Measurements from ENCODE around the gene FAM168A.

Gene FAM168A

DNA sequence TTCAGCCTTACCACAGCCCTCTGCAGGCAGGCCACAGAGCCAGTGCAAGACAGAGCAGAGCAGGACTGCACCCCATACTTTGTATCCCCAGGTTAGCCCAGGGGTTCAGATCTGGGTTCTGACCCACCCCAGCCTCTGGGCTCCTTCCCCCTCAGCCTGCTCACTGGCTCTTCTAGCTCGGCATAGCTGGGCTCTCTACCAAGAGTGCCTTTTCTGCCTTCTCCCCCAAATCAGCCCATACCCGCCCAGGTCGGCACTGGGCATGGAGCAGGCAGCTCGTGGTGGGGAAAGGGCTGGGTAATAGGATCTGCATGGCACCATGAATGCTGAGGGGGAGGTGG lies 213.4 kb downstream of the FAM168A start:
- no peak for DNase-seq

DNA sequence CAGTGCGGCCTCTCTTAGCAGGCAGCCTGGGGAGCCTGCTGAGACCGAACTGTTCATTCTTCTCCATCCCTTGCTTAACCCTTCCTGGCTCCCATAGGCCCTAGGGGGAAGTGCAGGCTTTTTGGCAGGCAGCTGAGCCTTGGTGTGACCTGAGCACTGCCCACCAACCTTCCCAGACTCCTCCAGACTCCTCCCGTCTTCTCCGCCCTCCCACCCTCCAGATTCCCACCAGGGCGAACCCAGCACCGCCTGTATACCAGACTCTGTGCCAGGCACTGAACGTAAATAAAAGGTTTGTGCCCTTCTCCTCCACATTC lies 213.8 kb downstream of the FAM168A start:
- DNase-seq: no peak

DNA sequence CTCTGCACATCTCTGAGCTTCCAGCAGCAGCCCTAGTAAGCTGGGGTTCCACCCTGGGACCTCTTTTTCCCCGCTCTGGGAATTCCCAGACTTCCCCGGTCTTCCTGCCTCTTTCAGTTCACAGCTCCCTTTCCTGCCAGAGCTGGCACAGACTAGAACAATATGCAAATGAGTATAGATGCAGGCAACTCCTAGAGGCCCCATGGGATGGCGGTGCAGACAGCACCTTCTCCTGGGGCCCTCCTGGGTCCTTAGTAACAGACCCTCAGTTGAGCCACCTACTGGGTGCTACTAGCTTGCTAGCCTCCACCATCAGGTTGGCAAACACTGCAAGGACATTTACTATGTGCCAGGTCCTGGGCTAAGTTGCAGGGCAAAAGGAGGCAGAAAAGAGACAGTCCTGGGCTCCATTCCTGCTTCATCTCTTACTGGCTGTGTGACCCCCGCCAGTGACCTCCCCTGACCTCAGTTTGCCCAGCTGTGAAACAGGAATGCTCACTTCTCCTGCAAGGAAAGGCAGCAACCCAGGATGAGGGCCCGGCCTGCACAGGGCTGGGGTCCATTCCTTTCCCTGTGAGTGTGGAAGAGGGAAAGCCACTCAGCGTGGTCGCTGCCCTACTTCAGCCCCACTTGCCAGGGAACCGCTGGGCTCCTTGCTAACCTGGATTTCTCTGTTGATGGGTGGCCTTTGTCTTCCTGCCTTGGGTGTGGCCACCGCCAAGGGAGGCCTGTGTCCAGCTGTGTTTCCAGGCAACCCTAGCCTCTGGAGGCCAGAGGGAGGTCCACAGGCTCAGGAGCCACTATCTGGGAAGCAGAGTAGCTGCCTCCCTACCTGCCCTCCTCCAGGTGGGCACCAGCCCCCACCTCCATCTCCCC lies 214.4 kb downstream of the FAM168A start:
- DNase-seq: no peak

DNA sequence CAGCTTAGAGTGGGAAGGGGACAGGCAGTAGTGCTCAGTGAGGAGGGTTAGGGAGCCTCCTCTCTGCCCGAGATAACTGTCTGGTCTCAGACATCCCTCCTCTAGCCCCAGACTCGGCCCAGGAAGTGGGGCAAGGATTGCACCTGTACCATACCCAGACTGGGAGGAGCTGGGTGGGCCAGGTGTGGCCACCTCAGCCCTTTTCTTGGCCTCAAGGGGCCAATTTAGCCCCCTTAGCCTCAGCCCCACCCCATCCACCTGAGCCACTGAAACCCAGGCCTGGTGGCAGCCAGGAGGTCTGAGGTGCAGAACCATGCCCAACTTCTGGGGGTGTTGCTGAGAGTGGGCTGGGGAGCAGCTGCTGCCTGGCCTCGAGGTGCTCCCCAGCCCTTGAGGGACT lies 215.2 kb downstream of the FAM168A start:
- DNase-seq: no peak

DNA sequence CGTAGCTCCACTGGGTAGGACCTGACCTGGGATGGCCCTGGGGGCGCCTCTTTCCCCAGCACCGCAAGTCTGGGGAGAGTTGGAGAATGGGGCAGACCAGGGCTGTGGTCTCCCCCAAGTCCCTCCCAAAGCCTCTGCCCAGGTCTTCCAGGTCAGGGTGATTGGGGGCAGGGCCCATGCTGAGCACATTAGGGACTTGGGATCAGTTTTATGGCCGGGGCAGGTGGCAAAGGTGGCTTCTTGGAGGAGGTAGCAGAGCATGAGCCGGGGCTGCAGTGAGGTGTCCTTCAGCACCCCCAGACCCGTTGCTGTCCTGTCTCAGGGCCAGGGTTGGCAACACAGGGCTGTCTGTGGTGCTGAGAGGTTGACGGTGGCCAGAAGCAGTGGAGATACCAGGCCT lies 215.7 kb downstream of the FAM168A start:
- DNase-seq: no peak

DNA sequence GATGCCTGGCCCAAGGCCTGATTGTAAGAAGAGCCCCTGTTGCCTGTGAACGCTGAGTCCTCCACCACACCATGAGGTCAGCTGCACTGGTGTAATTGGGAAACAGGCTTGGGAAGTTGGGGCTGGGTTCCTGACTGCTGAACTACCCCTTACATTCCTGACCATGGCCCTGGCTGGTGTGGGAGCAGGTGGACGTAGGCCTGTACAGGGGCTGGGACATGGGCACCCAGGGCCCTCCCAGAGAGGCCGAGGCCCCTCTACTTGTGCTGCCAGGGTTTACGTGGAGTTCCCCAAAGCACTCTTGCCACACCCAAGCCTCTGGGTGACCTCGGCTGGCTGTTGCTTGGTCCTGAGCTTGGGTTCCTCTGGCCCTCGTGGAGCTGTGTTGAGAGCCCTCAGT lies 216.3 kb downstream of the FAM168A start:
- DNase-seq: no peak

DNA sequence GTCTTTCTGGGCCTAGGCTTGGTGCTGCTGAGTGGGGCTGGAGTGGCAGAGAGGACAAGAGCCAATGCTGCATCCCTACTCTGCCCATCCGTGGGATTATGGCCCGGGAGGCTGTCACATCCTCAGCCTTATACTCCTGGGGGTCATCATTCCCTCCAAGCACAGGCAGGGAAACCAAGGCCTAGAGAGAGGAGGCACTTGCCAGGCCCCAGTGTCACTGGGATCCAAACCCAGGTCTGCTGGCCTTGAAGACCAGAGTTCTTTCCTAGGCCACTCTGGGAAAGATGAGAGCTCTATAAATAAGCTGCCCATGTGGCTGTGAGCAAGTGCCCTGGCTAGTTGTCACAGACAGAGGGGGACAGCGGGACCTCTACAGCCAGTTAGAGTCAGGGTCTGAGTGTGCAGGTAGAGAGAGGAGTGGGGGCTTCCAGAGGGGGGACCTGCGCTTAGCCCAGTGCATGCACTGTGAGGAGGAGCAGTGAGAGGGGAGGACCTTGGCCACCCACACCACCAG lies 217.0 kb downstream of the FAM168A start:
- DNase-seq: no peak

DNA sequence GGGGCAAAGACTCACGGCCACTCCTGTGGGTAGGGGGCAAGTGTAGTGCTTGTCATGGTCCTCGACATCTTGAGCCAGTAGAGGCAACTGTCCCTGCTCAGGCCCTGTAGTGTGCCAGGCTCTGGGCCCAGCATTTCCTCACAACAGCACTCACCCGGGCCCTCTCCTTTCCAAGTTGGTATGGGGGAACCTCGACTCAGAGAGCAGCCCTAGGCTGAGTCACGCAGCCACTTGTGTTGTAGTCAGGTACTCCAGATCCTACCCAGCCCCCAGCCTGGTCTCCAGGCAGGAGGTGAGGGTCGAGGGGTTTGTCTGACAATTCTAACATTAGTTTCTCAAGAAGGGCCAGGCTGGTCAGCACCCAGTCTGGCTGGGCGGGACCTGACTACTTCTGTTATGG lies 217.6 kb downstream of the FAM168A start:
- DNase-seq: no peak

DNA sequence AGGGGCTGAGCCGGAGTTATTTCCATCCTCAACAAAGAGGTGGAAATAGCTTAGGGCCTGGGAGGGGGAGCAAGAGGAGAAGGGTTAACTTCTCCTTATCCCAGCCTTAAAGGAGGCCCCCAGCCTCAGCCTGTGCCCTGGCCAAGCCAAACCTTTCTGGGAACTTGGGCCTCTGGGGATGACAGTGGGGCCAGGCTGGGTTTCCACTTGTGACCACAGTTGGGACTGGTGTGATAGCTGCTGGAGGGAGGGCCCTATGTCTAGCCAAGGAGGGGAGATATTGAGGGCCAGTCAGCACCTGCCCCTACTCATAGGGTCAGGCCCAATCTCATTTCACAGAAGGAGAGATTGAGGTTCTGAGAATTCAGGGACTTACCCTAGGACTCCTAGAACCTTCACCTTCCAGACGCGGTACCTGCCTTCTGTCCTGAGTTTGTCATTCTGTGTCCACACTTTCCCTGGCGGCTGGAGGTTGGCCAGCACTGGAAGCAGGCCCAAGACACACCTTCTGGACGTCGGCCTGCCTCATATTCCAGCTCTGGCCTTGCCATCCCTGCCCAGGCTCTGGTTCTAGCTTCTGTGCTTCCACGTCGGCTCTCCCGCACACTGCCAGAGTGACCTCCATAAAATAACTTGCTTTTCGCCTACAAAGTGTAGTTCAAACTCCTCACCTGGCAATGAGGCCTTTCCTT lies 218.6 kb downstream of the FAM168A start:
- no peak for DNase-seq

DNA sequence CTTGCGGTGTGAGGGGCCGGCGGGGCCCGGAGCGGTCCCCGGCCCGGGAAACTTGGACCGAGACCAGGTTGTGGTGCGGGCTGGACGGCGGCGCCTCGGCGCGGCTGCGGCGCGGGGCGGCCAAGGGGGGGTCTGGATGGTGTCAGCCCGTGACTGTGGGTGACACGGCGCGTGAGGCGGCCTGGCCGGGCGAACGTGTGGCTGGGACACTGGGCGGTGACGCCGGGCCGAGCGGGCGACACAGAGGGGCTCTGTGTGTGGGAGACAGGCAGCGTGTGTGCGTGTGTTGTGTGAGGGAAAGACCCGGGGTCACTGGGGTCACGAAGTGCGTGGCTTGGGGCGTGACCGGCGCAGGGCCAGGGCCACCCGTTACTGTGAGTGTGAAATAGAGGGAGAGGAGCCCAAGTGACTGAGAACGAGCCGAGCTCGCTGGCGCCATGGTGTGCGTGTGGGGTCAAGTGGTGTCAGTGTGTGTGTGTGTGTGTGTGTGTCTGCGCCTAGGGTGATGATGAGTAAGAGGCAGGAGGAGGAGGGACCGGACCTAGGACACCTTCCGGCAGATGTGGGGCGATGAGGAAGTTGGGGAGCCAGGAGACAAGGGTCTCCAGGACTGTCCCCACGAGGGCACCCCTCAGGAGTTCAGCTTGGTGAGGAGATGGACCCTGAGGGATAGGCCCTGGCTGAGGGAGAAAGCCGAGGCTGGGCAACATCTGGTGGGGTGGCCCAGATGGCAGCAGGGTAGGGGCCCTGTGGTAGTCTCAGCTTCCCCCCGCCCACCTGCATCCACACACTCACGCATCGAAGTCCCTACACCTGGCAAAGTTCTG lies 220.9 kb downstream of the FAM168A start:
- no peak for DNase-seq

DNA sequence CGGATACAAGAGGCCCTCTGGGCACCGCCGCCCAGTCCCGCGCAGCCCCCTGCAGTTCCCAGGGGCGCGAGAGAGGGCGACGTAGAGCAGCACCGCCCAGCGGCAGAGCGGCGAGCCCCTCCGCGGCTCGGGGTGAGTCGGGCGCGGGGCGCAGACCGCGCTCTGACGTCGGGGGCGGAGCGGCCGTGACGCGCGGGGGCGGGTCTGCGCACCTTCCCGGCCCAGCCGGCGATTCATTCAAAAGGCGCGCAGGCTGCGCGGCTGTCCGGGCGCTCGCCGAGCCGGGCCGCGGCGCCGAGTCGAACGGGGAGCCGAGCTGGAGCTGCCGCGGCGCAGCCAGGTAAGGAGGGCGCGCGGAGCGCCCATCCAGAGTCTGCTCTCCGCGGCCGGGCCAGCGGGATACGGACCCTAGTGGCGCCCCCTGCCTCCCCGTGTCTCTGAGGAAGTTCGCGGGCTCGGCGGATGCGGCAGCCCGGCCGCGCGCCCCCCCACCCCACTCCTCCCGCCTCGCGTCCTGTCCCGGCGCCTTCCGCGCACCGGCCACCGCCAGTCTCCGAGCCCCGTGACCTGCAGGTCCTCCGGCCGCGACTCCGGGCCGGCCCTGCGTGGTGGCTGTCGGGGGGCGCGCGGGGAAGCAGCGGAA lies 221.6 kb downstream of the FAM168A start, which contains the start of gene RELT:
Gene RELT, plus strand, starts transcription at position 240 of the 643 bp plus-strand sequence. CDS start 12,738 bp downstream, outside the sequence.
- no peak for DNase-seq

DNA sequence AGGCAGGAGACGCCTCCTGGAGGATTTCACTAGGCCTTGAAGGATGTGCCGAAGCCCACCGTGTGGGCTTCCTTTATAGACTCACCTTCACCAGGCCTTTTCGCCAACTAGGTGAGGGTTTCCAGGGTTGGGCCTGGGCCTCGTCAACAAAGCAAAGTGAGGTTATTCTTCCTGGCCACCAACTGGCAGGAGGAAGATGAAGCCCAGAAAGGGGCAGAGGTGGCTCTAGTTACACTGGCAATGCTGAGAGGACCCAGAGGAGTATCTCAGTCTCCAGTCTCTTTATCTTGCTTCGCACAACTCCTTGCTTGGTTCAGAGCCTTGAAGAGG lies 222.1 kb downstream of the FAM168A start:
- no peak for DNase-seq

DNA sequence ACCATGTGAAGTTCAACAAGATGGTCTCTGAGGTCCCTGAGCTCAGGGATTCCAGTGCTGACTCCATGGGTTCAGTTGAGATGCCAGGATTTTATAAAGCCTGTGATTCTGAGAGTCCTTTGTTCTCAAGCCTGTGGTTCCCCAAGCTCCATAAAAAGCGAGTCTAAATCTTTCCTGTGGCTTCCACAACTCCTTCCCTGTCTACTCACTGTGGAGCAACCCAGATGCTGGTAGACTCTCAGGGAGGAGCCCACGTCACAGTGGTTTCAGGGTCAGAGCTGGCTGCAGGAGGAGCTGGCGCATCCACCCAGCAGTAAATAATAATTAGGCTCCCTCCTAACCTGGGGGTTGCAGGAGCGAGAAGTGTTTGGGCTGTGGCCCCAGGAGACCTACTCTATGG lies 223.8 kb downstream of the FAM168A start:
- no peak for DNase-seq

DNA sequence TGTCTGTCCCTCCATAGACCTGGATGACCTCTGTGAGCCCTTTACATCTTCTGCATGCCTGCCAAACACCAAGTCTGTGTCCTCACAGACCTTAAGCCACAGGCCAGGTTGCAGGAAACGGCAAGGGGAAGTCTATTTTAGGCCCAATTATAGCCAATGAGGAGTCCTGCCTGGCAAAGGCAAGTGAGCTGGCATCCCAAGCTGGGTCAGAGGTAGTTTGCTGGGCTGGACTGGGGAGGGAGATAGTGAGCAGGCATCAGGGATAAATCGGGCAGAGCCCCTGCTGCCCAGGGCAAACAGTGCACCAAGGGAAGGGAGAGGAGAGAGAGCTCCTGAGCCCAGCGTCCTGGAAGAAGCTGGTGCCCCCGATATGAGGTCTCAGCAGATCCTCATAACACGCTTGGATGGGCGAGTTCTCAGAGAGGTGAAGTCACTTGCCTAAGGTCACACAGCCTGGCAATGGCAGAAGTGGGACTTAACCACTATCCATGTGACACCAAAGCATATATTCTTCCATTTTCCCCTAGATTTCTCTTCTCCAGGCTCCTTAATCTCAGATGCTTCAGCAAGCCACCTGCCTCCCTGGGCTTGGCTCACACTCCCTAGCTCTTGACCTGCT lies 225.4 kb downstream of the FAM168A start:
- DNase-seq: no peak

DNA sequence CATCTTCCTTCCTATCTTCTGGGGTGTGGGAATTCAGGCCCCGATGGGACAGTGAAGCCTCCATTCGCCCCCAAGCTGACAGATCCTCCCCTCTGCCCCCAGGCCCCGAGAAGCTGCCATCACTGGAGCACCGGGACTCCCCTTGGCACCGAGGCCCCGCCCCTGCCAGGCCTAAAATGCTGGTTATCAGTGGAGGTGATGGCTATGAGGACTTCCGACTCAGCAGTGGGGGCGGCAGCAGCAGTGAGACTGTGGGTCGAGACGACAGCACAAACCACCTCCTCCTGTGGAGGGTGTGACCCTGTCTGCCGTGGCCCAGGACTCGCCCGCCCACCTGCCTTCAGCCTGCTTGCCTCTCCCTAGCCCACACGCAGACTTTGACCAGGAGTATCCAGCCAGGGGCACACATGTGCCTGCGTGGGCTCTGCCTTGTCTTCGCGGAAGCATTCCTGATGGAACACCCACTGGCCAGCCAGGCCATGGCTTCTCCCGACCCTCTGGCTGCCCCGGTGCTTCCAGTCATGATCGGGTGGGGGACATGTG lies 230.4 kb downstream of the FAM168A start:
- DNase-seq: no peak

DNA sequence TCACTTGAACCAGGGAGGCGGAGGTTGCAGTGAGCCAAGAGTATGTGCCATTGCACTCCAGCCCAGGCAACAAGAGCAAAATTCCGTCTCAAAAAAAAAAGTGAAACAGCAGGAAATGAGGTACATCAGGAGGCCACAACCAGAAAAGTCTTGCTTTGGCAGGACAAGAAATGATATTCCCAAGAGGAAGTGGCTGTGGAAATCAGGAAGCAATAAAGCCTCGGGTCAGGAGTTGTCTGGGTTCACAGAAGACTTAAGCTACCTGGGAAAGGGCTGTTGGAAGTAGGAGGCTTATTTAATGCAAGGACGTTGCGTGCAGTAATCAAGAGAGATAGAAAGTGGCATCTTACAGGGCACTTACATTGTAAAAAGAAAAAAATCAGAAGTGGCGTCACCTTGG lies 231.0 kb downstream of the FAM168A start:
- no peak for DNase-seq

DNA sequence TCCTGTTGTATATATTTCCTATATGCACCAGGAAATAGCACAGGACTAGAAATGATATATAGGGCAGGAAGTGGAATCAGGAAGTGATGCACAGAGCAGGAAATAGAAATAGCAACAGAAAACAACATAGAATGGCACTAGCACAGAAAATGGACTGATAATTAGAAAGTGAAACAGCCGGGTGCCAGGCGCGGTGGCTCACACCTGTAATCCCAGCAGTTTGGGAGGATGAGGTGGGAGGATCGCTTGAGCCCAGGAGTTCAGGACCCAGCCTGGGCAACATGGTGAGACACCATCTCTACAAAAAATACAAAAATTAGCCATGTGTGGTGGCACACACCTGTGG lies 231.7 kb downstream of the FAM168A start:
- no peak for DNase-seq

DNA sequence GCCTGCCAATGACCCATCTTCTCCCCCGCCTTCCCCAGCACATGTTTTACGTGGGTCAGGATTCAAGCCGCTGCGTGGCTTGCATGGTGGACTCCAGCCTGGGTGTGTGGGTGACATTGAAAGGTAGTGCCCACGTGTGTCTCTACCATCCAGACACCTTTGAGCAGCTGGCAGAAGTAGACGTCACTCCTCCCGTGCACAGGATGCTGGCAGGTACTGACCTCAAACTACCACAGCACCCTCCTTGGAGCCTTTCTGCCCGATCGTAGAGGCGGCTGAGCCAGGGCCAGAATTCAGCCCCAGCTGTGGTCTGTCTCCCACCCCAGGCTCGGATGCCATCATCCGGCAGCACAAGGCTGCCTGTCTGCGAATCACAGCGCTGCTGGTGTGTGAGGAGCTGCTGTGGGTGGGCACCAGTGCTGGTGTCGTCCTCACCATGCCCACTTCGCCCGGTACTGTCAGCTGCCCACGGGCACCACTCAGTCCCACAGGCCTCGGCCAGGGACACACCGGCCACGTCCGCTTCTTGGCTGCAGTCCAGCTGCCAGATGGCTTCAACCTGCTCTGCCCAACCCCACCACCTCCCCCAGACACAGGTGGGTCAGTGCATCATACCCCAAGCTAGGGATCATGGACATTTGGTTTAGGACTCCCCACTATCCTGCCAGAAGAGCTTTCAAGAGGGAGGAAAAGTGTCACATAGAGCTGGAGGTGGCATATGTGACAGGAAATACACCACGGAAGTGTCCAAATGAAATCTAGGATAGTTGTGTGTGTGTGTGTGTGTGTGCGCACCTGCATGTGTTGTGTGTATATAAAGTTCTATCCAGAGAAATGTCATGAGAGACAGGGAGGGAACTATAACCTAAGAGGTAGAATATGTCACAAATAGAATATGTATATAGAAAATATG lies 232.3 kb downstream of the FAM168A start:
- DNase-seq: no peak

DNA sequence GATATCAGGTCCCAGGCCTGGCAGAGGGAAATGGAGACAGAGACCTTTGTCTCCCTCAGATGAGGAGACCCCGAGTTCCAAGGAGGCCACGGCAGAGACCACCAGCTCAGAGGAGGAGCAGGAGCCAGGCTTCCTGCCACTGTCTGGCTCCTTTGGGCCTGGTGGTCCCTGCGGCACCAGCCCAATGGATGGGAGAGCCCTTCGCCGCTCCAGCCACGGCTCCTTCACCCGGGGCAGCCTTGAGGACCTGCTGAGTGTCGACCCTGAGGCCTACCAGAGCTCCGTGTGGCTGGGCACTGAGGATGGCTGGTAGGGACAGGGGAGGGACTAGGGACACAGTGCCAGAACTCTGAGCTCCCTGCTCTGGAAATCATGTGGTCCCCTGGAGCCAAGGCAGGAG lies 234.8 kb downstream of the FAM168A start:
- DNase-seq: no peak

DNA sequence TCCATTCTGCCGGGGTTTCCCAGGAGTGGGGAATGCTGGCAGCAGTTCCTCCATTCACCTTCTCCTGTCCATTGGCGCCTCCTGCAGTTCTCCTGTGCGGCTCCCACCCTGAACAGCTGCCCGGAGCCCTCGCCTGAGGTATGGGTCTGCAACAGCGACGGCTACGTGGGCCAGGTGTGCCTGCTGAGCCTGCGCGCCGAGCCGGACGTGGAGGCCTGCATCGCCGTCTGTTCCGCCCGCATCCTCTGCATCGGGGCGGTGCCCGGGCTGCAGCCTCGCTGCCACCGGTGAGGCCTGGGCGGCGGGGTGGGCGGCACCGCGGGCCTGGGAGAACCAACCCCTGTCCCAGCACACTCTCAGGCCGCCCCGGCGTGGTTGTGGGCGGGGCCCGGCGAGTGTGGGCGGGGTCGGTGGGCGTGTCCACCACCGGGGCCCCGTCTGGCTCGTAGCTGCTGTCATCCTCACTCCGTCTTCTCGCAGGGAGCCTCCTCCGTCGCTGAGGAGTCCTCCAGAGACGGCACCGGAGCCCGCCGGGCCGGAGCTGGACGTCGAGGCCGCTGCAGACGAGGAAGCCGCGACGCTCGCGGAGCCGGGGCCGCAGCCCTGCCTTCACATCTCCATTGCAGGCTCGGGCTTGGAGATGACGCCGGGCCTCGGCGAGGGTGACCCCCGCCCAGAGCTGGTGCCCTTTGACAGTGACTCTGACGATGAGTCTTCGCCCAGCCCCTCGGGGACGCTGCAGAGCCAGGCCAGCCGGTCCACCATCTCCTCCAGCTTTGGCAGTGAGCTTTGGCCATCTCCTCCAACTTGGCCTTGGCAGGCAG lies 235.7 kb downstream of the FAM168A start:
- no peak for DNase-seq
